SK-N-SH (cell line): ENCODE results near the gene SLCO3A1.
A peak's percentile ranks its signal among the peaks of the same experiment; 100 is the strongest.

ENCODE experiments used
- CHD2 ChIP-seq: fragments of 150-350 bp; IDR thresholded peaks from 2 replicates; pipeline ENCODE4 v1.6.1; 2018; ENCODE audit warnings: low read length; ENCODE audit not compliant: partially characterized antibody
- FOXM1 ChIP-seq: IDR thresholded peaks from 2 replicates; pipeline ENCODE4 v1.4.0; 2012; ENCODE audit warnings: low read depth, mild to moderate bottlenecking
- GABPA ChIP-seq: IDR thresholded peaks from 2 replicates; pipeline ENCODE4 v1.4.0; 2012; ENCODE audit warnings: low read depth, mild to moderate bottlenecking
- GATA2 ChIP-seq: sonication (generic); formaldehyde crosslinking; IDR thresholded peaks from 2 replicates; pipeline ENCODE4 v1.5.0; 2020; ENCODE audit warnings: mild to moderate bottlenecking, missing genetic modification reagents
- POLR2AphosphoS5 ChIP-seq: IDR thresholded peaks from 2 replicates; pipeline ENCODE4 v1.6.1; 2012; ENCODE audit warnings: low read depth, low read length
- TF ChIP-seq, protein P1 (sequence below): fragments of 200-600 bp; sonication (generic); IDR thresholded peaks from 2 replicates; pipeline ENCODE4 v1.6.1; 2017; ENCODE audit warnings: antibody characterized with exemption, mild to moderate bottlenecking, moderate library complexity
- TF ChIP-seq, protein P2 (sequence below): IDR thresholded peaks from 2 replicates; pipeline ENCODE4 v1.4.0; 2012; ENCODE audit warnings: low read depth, borderline replicate concordance

DNA sequence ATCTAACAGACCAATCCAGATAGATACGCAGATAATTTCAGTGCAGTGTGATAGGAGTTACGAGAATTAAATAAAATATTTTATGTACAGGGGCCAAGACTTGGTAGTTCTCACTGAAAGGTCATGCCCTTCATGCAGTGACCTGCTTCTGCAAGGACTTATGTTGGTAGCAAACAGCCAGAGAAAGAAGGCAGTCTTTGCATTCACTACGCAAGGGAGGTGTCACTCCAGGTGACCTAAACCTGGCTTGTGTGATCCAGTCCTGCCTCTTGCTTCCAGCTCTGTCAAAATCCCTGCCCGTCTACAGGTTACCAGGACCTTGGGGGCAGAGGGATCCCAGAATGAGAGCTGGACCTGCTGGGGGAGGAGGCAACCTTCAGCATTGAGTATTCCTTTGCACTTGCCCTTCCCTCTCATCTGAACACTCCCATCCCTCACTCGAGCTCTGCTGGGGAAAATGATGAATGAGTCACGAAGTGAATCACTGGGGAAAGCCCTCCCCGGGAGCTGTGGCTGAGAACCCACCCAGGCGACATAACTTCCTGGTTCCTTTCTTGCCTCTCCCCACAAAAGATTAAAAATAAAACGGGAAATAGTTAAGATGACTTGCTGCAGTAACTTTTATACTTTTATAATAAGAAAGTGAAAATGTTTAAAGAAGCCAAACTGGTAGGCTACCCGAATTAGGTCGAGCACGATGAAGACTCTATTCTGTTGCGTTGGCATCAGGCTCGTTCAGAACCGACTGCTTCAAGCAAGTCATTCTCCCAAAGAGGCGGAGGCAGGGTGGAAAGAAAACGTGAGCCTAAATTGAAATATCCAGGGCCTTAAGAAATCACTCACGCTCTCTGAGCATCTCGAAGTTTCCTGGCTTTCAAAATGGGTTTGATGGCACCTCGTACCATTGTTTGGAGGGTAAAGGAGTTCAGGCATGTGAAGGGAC is 216.1 kb downstream of the SLCO3A1 start:
- TF ChIP-seq FOXM1 (no peak), CHD2 (no peak), GABPA (no peak), POLR2AphosphoS5 (peak; percentile 39; the same call in 1 of the 2 replicates), GATA2 (CRISPR knock-in tag) (no peak)
- TF ChIP-seq, protein P1, sequence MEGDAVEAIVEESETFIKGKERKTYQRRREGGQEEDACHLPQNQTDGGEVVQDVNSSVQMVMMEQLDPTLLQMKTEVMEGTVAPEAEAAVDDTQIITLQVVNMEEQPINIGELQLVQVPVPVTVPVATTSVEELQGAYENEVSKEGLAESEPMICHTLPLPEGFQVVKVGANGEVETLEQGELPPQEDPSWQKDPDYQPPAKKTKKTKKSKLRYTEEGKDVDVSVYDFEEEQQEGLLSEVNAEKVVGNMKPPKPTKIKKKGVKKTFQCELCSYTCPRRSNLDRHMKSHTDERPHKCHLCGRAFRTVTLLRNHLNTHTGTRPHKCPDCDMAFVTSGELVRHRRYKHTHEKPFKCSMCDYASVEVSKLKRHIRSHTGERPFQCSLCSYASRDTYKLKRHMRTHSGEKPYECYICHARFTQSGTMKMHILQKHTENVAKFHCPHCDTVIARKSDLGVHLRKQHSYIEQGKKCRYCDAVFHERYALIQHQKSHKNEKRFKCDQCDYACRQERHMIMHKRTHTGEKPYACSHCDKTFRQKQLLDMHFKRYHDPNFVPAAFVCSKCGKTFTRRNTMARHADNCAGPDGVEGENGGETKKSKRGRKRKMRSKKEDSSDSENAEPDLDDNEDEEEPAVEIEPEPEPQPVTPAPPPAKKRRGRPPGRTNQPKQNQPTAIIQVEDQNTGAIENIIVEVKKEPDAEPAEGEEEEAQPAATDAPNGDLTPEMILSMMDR: no peak
- TF ChIP-seq, protein P2, sequence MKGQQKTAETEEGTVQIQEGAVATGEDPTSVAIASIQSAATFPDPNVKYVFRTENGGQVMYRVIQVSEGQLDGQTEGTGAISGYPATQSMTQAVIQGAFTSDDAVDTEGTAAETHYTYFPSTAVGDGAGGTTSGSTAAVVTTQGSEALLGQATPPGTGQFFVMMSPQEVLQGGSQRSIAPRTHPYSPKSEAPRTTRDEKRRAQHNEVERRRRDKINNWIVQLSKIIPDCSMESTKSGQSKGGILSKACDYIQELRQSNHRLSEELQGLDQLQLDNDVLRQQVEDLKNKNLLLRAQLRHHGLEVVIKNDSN: no peak
